H9 (cell line): Measurements from ENCODE around the gene DAB2IP. TPM values are rescaled to one million over a fixed set of nuclear protein-coding genes. Genes with fewer than 3 reads are reported as not detected.

Experiments
- DNase-seq: peaks from one replicate; pipeline ENCODE4 v3.0.0-alpha.2; 2017
- H2AFZ ChIP-seq: one replicate; pipeline ENCODE4 v1.6.1; 2013; ENCODE audit warnings: mild to moderate bottlenecking, low read length, control low read depth, moderate library complexity
- H2AK5ac ChIP-seq: 2 replicates; pipeline ENCODE4 v1.6.1; 2013; ENCODE audit warnings: low read length, control low read depth, mixed read lengths; ENCODE audit not compliant: insufficient read length
- H2BK120ac ChIP-seq: one replicate; pipeline ENCODE4 v1.6.1; 2013; ENCODE audit warnings: low read depth, mild to moderate bottlenecking, low read length, control low read depth, inconsistent platforms; ENCODE audit not compliant: poor library complexity, severe bottlenecking
- H2BK12ac ChIP-seq: 2 replicates; pipeline ENCODE4 v1.6.1; 2013; ENCODE audit warnings: low read length, control low read depth, mixed read lengths, low read depth; ENCODE audit not compliant: insufficient read length
- H2BK15ac ChIP-seq: 2 replicates; pipeline ENCODE4 v1.6.1; 2013; ENCODE audit warnings: low read depth, low read length, control low read depth
- H2BK20ac ChIP-seq: one replicate; pipeline ENCODE4 v1.6.1; 2013; ENCODE audit warnings: low read depth, mild to moderate bottlenecking, low read length, control low read depth, inconsistent platforms; ENCODE audit not compliant: poor library complexity, severe bottlenecking
- H2BK5ac ChIP-seq: 2 replicates; pipeline ENCODE4 v1.6.1; 2013; ENCODE audit warnings: low read length, control low read depth, mixed read lengths; ENCODE audit not compliant: insufficient read length
- H3K14ac ChIP-seq: 2 replicates; pipeline ENCODE4 v1.6.1; 2013; ENCODE audit warnings: low read length, control low read depth; ENCODE audit not compliant: insufficient read depth
- H3K18ac ChIP-seq: 2 replicates; pipeline ENCODE4 v1.6.1; 2013; ENCODE audit warnings: low read depth, mild to moderate bottlenecking, mixed read lengths, low read length, control low read depth; ENCODE audit not compliant: insufficient read length
- H3K23ac ChIP-seq: 2 replicates; pipeline ENCODE4 v1.6.1; 2013; ENCODE audit warnings: low read length, control low read depth, mixed read lengths, low read depth; ENCODE audit not compliant: insufficient read length
- H3K23me2 ChIP-seq: 2 replicates; pipeline ENCODE4 v1.6.1; 2013; ENCODE audit warnings: low read depth, mild to moderate bottlenecking, mixed read lengths, low read length, control low read depth; ENCODE audit not compliant: insufficient read length, poor library complexity, severe bottlenecking
- H3K27ac ChIP-seq: 2 replicates; pipeline ENCODE4 v1.5.1; 2013; ENCODE audit warnings: low read length, control low read depth, mixed read lengths, low read depth; ENCODE audit not compliant: insufficient read length
- H3K27me3 ChIP-seq: 2 replicates; pipeline ENCODE4 v1.6.1; 2013; ENCODE audit warnings: low read length, control low read depth, inconsistent platforms; ENCODE audit not compliant: insufficient read depth
- H3K4ac ChIP-seq: 2 replicates; pipeline ENCODE4 v1.6.1; 2013; ENCODE audit warnings: low read depth, mild to moderate bottlenecking, control low read depth, inconsistent platforms, low read length, moderate library complexity
- H3K4me1 ChIP-seq: 2 replicates; pipeline ENCODE4 v1.6.1; 2013; ENCODE audit warnings: low read length, control low read depth, inconsistent platforms; ENCODE audit not compliant: insufficient read depth
- H3K4me2 ChIP-seq: 2 replicates; pipeline ENCODE4 v1.6.1; 2013; ENCODE audit warnings: low read length, control low read depth, mixed read lengths; ENCODE audit not compliant: insufficient read length, insufficient read depth
- H3K56ac ChIP-seq: 2 replicates; pipeline ENCODE4 v1.6.1; 2013; ENCODE audit warnings: low read depth, mild to moderate bottlenecking, mixed read lengths, low read length, control low read depth; ENCODE audit not compliant: insufficient read length
- H3K79me1 ChIP-seq: 2 replicates; pipeline ENCODE4 v1.6.1; 2013; ENCODE audit warnings: low read depth, mild to moderate bottlenecking, moderate library complexity, low read length, control low read depth, inconsistent platforms; ENCODE audit not compliant: insufficient read depth, poor library complexity, severe bottlenecking
- H3K79me2 ChIP-seq: 2 replicates; pipeline ENCODE4 v1.6.1; 2013; ENCODE audit warnings: low read length, control low read depth, inconsistent platforms; ENCODE audit not compliant: insufficient read depth
- H3K9ac ChIP-seq: 2 replicates; pipeline ENCODE4 v1.6.1; 2013; ENCODE audit warnings: low read length, control low read depth, mixed read lengths; ENCODE audit not compliant: insufficient read length; ENCODE audit errors: extremely low read depth
- H3K9me3 ChIP-seq: one replicate; pipeline ENCODE4 v1.6.1; 2013; ENCODE audit warnings: low read depth, low read length, inconsistent platforms; ENCODE audit not compliant: control insufficient read depth
- H3T11ph ChIP-seq: one replicate; pipeline ENCODE4 v1.6.1; 2013; ENCODE audit warnings: mild to moderate bottlenecking, low read length, control low read depth, inconsistent platforms
- H4K20me1 ChIP-seq: one replicate; pipeline ENCODE4 v1.6.1; 2013; ENCODE audit not compliant: control insufficient read depth, insufficient read length, insufficient read depth
- H4K5ac ChIP-seq: 2 replicates; pipeline ENCODE4 v1.6.1; 2013; ENCODE audit warnings: low read depth, mild to moderate bottlenecking, mixed read lengths, low read length, control low read depth; ENCODE audit not compliant: insufficient read length
- H4K8ac ChIP-seq: replicated peaks from 2 replicates; pipeline ENCODE4 v1.6.1; 2013; ENCODE audit warnings: low read length, control low read depth, mixed read lengths, low read depth; ENCODE audit not compliant: insufficient read length
- H4K91ac ChIP-seq: 2 replicates; pipeline ENCODE4 v1.6.1; 2013; ENCODE audit warnings: low read depth, mild to moderate bottlenecking, moderate library complexity, mixed read lengths, low read length, control low read depth; ENCODE audit not compliant: insufficient read length
- H3K27ac Mint-ChIP-seq, 3 experiments: 2 replicates in 2 of 3; 3 replicates in 1 of 3; pipeline ENCODE4 v1.8.0; 2020 to 2021; ENCODE audit warnings: mixed read lengths in 3 of 3, mild to moderate bottlenecking in 1 of 3, moderate library complexity in 1 of 3
- H3K27me3 Mint-ChIP-seq: 2 replicates; pipeline ENCODE4 v1.8.0; 2021; ENCODE audit warnings: low read depth, mild to moderate bottlenecking, moderate library complexity, mixed read lengths
- H3K36me3 Mint-ChIP-seq, 3 experiments: 2 replicates in 2 of 3; 3 replicates in 1 of 3; pipeline ENCODE4 v1.8.0; 2020 to 2021; ENCODE audit warnings: low read depth in 3 of 3, mixed read lengths in 3 of 3; ENCODE audit not compliant: insufficient read depth in 1 of 3
- H3K4me1 Mint-ChIP-seq, 2 experiments: 2 replicates each; pipeline ENCODE4 v1.8.0; 2020; ENCODE audit warnings: mixed read lengths in 2 of 2
- H3K4me3 Mint-ChIP-seq, 2 experiments: 2 replicates in 1 of 2; 3 replicates in 1 of 2; pipeline ENCODE4 v1.8.0; 2020 to 2021; ENCODE audit warnings: mild to moderate bottlenecking in 2 of 2, mixed read lengths in 2 of 2, moderate library complexity in 1 of 2
- H3K9me3 Mint-ChIP-seq, 2 experiments: 2 replicates in 1 of 2; 3 replicates in 1 of 2; pipeline ENCODE4 v1.8.0; 2020; ENCODE audit warnings: mild to moderate bottlenecking in 2 of 2, mixed read lengths in 2 of 2, moderate library complexity in 1 of 2
- CTCF ChIP-seq: fragments of 200-600 bp; sonication (generic); conservative IDR thresholded peaks from 3 replicates; pipeline ENCODE4 v1.8.0; 2021; ENCODE audit warnings: antibody characterized with exemption, mild to moderate bottlenecking
- WGBS: extraction: QIAGEN DNeasy Blood & Tissue Kit; methylation state at CpG from one replicate; pipeline ENCODE4 v1.1.7; 2013; ENCODE audit warnings: missing lambda C conversion rate, low lambda C conversion rate, mixed read lengths; ENCODE audit not compliant: insufficient read length; ENCODE audit errors: extremely low coverage; 5-methylcytosine and 5-hydroxymethylcytosine counted together
- total RNA-seq: library from RNA; stranded (reverse); gene quantifications from 2 replicates; pipeline ENCODE4 v1.2.1, GENCODE V29; 2021

Gene DAB2IP
- total RNA-seq, 1 experiment from 2014 or later = 22.6 TPM

GRCh38 chr9:121744687-121745395, 93.4 kb downstream of the DAB2IP start:
- H3K36me3 Mint-ChIP-seq = no peaks in the 10 kb centered on the region; a peak in 1 of 7 replicates
- H3K14ac ChIP-seq = no peak overlapping the region; the same call in 1 of the 2 replicates
- H2AK5ac ChIP-seq = no peak overlapping the region
- no peak overlapping the region for H2BK12ac ChIP-seq
- no peak overlapping the region for H3T11ph ChIP-seq
- no peak overlapping the region for H3K23ac ChIP-seq
- H3K4me2 ChIP-seq = no peak overlapping the region
- H3K27me3 Mint-ChIP-seq = no peaks in the 10 kb centered on the region
- H3K18ac ChIP-seq = no peak overlapping the region
- no peak overlapping the region for H2BK20ac ChIP-seq
- peaks cover 1% of the 10 kb centered on the region for H4K20me1 ChIP-seq
- no peak overlapping the region for H3K4me3 Mint-ChIP-seq
- no peaks in the 10 kb centered on the region for H3K27me3 ChIP-seq
- peaks cover 3% of the 10 kb centered on the region; the same call in 1 of the 2 replicates for H3K4me1 ChIP-seq
- H3K9me3 Mint-ChIP-seq = no peaks in the 10 kb centered on the region
- no peak for TF ChIP-seq CTCF
- H3K27ac ChIP-seq = no peak overlapping the region
- H3K4ac ChIP-seq = no peak overlapping the region
- H3K9ac ChIP-seq = no peak overlapping the region
- H4K91ac ChIP-seq = no peak overlapping the region
- H2BK120ac ChIP-seq = no peak overlapping the region
- H2BK5ac ChIP-seq = no peak overlapping the region
- no peaks in the 10 kb centered on the region for H3K23me2 ChIP-seq
- no CpG with 5 or more reads among the region's 11 CpGs for WGBS
- no peak for DNase-seq
- no peak overlapping the region for H4K5ac ChIP-seq
- no peaks in the 10 kb centered on the region for H3K9me3 ChIP-seq
- no peaks in the 10 kb centered on the region for H3K79me1 ChIP-seq
- peaks cover 29 to 37% of the 10 kb centered on the region in 2 experiments for H3K4me1 Mint-ChIP-seq
- no peak overlapping the region for H2AFZ ChIP-seq
- no peak overlapping the region for H2BK15ac ChIP-seq
- H3K79me2 ChIP-seq = no peaks in the 10 kb centered on the region
- H3K27ac Mint-ChIP-seq = no peak overlapping the region; a peak in 1 of 7 replicates
- no peak overlapping the region for H3K56ac ChIP-seq
- H4K8ac ChIP-seq = no peak overlapping the region
